ENCODE measurements around the gene LRRN2.

Gene LRRN2

GRCh38 chr1:204692841-204693356 lies 7.4 kb upstream of the LRRN2 start:
- DNase-seq (ENCODE audit: low read depth in 2 of 2): no peak

GRCh38 chr1:204692325-204692840 lies 6.8 kb upstream of the LRRN2 start:
- DNase-seq (ENCODE audit: low read depth in 2 of 2): no peak

DNA sequence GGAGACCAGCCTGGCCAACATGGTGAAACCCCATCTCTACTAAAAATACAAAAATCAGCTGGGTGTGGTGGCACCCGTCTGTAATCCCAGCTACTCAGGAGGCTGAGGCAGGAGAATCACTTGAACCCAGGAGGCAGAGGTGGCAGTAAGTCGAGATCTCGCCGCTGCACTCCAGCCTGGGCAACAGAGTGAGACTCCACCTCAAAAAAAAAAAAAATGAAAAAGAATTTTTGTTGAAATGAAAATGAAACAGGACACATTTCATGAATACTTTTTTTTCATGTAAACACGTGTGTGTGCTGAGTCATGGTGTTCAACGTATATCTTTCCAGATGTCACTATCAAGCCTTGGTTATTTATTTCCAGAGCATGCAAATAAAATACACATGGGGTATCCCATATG lies 5.8 kb upstream of the LRRN2 start:
- DNase-seq (ENCODE audit: low read depth in 2 of 2): peak; percentile 3 to 12

GRCh38 chr1:204688776-204689175 lies 3.2 kb upstream of the LRRN2 start:
- DNase-seq (ENCODE audit: low read depth in 2 of 2): no peak

DNA sequence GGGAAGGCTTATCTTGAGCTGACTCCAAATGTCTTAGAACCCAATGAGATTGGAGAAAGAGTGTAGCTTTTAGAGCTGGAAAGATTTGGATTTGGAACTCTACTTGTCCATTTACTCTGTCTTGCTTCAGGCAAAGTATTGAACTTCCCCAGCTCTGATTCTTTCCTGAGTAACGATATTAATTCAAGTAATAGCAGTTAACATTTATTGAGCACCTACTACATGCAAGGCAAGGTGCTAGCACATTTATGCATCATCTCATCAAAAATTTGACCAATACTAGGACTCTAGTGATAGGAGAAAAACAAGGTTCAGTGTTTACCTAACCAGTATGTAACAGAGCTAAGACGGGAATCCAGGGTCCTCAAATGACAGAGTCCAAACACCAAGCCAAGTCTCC lies 2.5 kb upstream of the LRRN2 start:
- no peak for DNase-seq (ENCODE audit: low read depth in 2 of 2)

- DNase-seq (ENCODE audit: low read depth in 2 of 2): no peak
Measured at GRCh38 chr1:204684571-204685235, 835 bp downstream of the LRRN2 start.

DNA sequence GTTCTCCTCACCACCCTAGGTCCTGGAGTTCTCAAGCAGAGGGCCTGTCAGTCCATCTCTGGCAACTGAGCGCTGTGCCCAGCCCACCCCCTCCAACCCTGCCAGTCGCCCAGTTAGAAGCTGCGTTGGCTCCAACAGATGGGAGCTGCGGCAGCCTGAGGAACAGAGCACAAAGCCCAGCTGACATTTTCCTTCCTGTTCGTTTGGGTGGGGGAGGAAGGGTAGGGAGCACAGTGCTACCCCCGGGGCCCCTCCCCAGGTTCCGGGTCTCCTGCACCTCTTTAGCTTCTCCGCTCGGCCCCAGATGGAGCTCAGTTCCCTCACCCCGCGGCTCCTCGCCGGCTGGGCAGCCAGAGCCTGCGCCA lies 1.4 kb downstream of the LRRN2 start:
- no peak for DNase-seq (ENCODE audit: low read depth in 2 of 2)

GRCh38 chr1:204683284-204684205 lies 2.0 kb downstream of the LRRN2 start:
- DNase-seq (ENCODE audit: low read depth in 2 of 2): no peak

GRCh38 chr1:204680461-204680860 lies 5.1 kb downstream of the LRRN2 start:
- DNase-seq (ENCODE audit: low read depth in 2 of 2): no peak

DNA sequence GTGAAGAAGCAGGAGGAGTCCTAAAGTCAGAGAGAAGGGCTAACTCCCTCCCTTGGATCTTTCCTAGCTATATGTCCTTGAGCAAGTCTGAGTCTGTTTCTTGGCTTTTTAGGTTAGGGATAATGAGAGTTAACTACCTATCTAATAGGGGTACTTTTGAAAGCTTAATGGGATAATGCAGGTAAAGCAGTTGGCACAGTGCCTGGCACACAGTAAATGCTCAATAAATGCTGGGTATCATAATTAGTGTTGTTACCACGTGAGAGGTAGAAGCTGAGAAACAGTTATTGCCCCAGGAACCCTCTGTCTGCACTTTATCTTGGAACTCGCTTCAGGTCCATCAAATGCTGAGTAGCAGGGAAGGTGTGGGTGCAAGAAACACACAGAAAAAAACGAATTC lies 5.5 kb downstream of the LRRN2 start:
- DNase-seq (ENCODE audit: low read depth in 2 of 2): no peak

DNA sequence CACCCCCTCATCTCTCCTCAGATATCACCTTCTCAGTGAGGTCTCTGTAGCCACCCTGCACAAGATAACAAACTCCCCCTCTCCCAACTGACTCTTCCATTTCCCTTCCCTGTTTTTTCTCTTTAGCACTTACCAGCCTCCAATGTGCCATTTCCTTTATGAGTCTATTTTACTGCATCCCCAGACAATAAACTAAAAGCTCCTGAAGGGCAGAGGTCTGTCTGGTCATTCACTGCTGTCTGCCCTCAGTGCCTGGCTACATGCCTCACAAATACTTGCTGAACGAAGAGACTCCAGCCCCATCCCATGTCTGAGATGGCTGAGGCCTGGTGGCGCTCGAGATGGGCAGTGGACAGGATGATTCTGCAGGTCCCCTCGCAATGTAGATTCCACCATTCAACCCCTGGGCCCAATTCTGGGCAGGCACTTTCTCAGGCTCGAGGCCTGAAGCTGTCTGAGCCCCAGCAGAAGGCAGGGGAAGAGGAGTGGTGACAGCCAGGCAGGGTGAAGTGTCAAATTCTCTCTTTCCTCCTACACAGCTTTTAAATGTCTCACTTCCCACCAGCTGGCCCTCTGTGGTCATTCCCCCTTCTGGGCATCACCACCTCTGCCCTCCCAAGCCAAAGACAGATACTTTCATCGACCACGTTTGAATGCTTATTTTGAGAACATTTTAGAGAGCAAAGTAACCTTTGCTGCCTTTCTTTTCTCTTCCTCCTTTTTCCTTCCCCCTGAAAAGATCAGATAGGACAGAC lies 6.6 kb downstream of the LRRN2 start:
- DNase-seq (ENCODE audit: low read depth in 2 of 2): no peak

DNA sequence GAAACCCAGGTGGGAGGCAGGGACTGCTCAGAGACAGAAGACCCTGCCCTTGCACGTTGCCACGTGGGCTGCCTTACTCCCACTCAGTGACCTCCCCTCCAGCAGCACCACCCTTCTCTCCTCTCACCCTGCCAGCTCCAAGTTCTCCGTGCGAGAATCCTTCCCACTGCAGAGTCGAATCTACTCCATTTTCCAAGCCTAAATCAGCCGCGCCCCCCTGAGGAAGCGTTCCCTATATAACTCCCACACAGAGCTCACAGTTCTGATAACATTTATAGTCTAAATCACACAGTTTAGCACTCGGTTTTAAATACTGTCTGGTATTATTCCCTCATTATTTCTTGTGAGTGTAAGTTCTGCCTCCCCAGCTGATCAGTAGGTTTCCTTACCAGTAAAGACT lies 7.7 kb downstream of the LRRN2 start:
- DNase-seq (ENCODE audit: low read depth in 2 of 2): no peak

DNA sequence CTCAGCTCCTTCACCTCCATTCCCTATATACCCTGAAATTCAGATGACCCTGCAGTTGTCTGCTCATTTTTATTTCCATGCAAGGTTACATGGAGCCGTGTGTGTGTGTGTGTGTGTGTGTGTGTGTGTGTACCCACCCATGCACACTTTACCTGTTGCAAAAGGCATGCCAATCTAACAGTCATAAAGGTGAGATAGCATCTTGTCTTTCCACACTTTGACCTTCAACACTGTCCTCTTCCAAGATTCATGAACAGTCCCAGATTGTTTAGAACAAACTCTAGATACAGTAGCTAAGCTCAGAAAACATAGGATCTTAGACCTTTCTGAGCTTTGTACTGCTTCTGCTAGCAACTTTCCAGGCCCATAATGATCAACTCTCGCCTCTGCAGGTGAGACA lies 9.5 kb downstream of the LRRN2 start:
- no peak for DNase-seq (ENCODE audit: low read depth in 2 of 2)

GRCh38 chr1:204673909-204674649 lies 11.5 kb downstream of the LRRN2 start:
- DNase-seq (ENCODE audit: low read depth in 2 of 2): no peak

- no peak for DNase-seq (ENCODE audit: low read depth in 2 of 2)
Measured at GRCh38 chr1:204673209-204673608, 12.3 kb downstream of the LRRN2 start.

- DNase-seq (ENCODE audit: low read depth in 2 of 2): no peak
Measured at GRCh38 chr1:204672482-204673121, 12.9 kb downstream of the LRRN2 start.

DNA sequence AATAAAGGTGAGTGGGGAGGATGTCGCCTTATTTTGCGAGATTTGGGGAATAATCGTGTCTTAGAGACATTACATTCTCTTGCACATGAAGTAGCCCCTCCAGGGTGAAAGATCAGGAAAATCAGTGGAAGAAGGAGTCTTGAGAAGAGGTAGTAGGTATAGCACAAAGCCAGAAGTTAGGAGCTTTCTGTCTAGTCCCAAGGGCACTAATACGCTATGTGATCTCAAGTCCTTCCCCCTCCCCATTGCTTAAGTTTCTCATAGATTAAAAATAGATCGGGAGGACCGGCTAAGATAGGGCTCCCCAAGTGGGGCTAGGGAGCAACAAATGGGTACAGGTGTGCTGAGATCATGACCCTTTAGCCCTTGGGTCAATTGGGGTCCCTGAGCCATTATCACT lies 13.5 kb downstream of the LRRN2 start:
- DNase-seq (ENCODE audit: low read depth in 2 of 2): no peak

DNA sequence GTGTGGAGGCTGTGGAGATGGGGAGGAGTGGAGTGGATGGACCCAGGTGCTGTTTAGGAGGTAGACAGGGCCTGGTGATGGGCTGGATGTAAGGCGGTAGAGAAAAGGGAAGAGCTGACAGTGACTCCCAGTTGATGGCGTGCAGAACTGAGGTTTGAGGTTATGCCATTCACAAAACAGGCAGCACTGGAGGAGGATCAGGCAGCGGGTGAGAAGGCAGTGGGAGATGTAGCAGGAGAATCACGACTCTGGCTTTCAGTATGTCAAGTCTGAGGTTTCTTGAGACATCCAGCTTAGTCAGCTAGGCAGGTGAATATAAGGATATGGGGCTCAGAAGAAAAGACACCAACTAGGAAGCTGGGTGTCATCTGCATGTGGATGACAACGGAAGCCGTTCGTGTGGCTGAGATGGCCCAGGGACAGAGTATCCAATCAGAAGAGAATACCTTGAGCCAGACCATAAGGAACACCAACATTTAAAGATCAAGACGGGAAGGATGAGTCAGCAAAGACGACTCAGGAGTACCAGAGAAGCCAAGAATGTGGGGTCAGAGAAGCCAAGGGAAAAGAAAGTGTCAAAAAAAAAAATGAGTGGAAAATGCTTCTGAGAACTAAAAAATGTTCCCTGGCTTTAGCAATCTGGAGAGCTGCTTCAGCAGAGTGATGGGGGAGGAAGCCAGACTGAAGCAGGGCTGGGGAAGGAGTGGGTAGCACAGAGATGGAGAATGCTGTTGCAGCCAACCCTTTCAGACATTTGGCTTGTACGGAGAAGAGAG lies 15.2 kb downstream of the LRRN2 start:
- peak; percentile 29 to 33 for DNase-seq (ENCODE audit: low read depth in 2 of 2)

- DNase-seq (ENCODE audit: low read depth in 2 of 2): no peak
Measured at GRCh38 chr1:204669579-204669978, 16.0 kb downstream of the LRRN2 start.

- no peak for DNase-seq (ENCODE audit: low read depth in 2 of 2)
Measured at GRCh38 chr1:204664384-204664651, 21.2 kb downstream of the LRRN2 start.
